HepG2 (cell line): Measurements from ENCODE around the gene PCAT6. TPM values are rescaled to one million over a fixed set of nuclear protein-coding genes. Genes with fewer than 3 reads are reported as not detected.

ENCODE experiments used
- ARNTL ChIP-seq: sonication (generic); formaldehyde crosslinking; IDR thresholded peaks from 2 replicates; pipeline ENCODE4 v1.4.0; 2020; ENCODE audit warnings: mild to moderate bottlenecking, missing genetic modification reagents
- FOXM1 ChIP-seq: sonication (generic); formaldehyde crosslinking; IDR thresholded peaks from 2 replicates; pipeline ENCODE4 v1.5.0; 2020; ENCODE audit warnings: missing genetic modification reagents
- GMEB2 ChIP-seq: IDR thresholded peaks from 2 replicates; pipeline ENCODE4 v1.6.1; 2016; ENCODE audit warnings: missing biosample characterization, missing genetic modification reagents, low read depth
- GPN1 ChIP-seq: sonication (generic); formaldehyde crosslinking; IDR thresholded peaks from 2 replicates; pipeline ENCODE4 v1.5.1; 2020; ENCODE audit warnings: missing genetic modification reagents, borderline replicate concordance
- HOXA7 ChIP-seq: sonication (generic); formaldehyde crosslinking; IDR thresholded peaks from 2 replicates; pipeline ENCODE4 v1.8.1; 2022; ENCODE audit warnings: mild to moderate bottlenecking, missing genetic modification reagents, moderate library complexity
- PAXIP1 ChIP-seq: sonication (generic); formaldehyde crosslinking; conservative IDR thresholded peaks from 2 replicates; pipeline ENCODE4 v1.4.0; 2020; ENCODE audit warnings: mild to moderate bottlenecking, missing genetic modification reagents, moderate library complexity
- PHF8 ChIP-seq: sonication (generic); formaldehyde crosslinking; IDR thresholded peaks from 2 replicates; pipeline ENCODE4 v1.5.0; 2020; ENCODE audit warnings: missing genetic modification reagents
- RFX5 ChIP-seq: IDR thresholded peaks from 2 replicates; pipeline ENCODE4 v1.6.1; 2011; ENCODE audit warnings: low read depth, low read length, improper control_type of control experiment
- SRSF1 ChIP-seq: fragments of 200-400 bp; formaldehyde crosslinking; optimal IDR thresholded peaks from 2 replicates; pipeline ENCODE3; 2017; ENCODE audit warnings: mild to moderate bottlenecking, low read depth, low read length, moderate library complexity
- TAF15 ChIP-seq: fragments of 200-400 bp; formaldehyde crosslinking; IDR thresholded peaks from one replicate; pipeline ENCODE4 v1.6.1; 2018; ENCODE audit warnings: mild to moderate bottlenecking, low read depth, low read length; ENCODE audit not compliant: poor library complexity, severe bottlenecking
- TMF1 ChIP-seq: sonication (generic); formaldehyde crosslinking; IDR thresholded peaks from 2 replicates; pipeline ENCODE4 v1.8.1; 2022; ENCODE audit warnings: low read depth, missing genetic modification reagents
- ZBTB42 ChIP-seq: sonication (generic); formaldehyde crosslinking; IDR thresholded peaks from 2 replicates; pipeline ENCODE4 v1.5.0; 2020; ENCODE audit warnings: mild to moderate bottlenecking, missing genetic modification reagents
- ZNF292 ChIP-seq: sonication (generic); formaldehyde crosslinking; IDR thresholded peaks from 2 replicates; pipeline ENCODE4 v1.8.1; 2022; ENCODE audit warnings: mild to moderate bottlenecking, low read depth, missing genetic modification reagents, borderline replicate concordance
- ZNF296 ChIP-seq: sonication (generic); formaldehyde crosslinking; conservative IDR thresholded peaks from 2 replicates; pipeline ENCODE4 v1.5.0; 2020; ENCODE audit warnings: mild to moderate bottlenecking, missing genetic modification reagents
- ZNF382 ChIP-seq: sonication (generic); formaldehyde crosslinking; IDR thresholded peaks from 2 replicates; pipeline ENCODE4 v1.5.0; 2020; ENCODE audit warnings: missing genetic modification reagents, mild to moderate bottlenecking, borderline replicate concordance
- ZNF687 ChIP-seq: sonication (generic); formaldehyde crosslinking; IDR thresholded peaks from 2 replicates; pipeline ENCODE4 v1.5.1; 2020; ENCODE audit warnings: mild to moderate bottlenecking, missing genetic modification reagents, moderate library complexity
- ZNF704 ChIP-seq: sonication (generic); formaldehyde crosslinking; IDR thresholded peaks from 2 replicates; pipeline ENCODE4 v1.8.1; 2023; ENCODE audit warnings: mild to moderate bottlenecking, inconsistent platforms, moderate library complexity, missing genetic modification reagents, borderline replicate concordance
- ZNF841 ChIP-seq: sonication (generic); formaldehyde crosslinking; IDR thresholded peaks from 2 replicates; pipeline ENCODE4 v1.8.1; 2023; ENCODE audit warnings: missing genetic modification reagents, borderline replicate concordance
- polyA plus RNA-seq, 8 experiments: library from polyadenylated mRNA; depleted of rRNA in 3 of 8; stranded (reverse) in 7 of 8; unstranded in 1 of 8; fragments of >200 nt; fragmentation: Illumina TruSeq in 4 of 8; extraction: Trizol in 4 of 8; gene quantifications; 2 replicates each; pipeline versions ENCODE4 v1.2.1 to v1.2.3, GENCODE V29; 2011 to 2016; ENCODE audit warnings: low read depth in 4 of 8, missing spikeins in 1 of 8, mixed read lengths in 1 of 8; ENCODE audit not compliant: insufficient read depth in 1 of 8
- total RNA-seq, 5 experiments: library from RNA; depleted of rRNA; stranded (reverse); fragments of >200 nt; fragmentation: Illumina TruSeq; extraction: Trizol; gene quantifications; 2 replicates each; pipeline ENCODE4 v1.2.3, GENCODE V29; 2016; ENCODE audit warnings: low read depth in 1 of 5

The PCAT6 gene
- total and polyA plus RNA-seq, 2 of the 13 experiments (the other 11 are each of a cell fraction or from before 2014, with no cell fraction given) = 0.60 to 4.4 TPM

- TF ChIP-seq PAXIP1 (CRISPR knock-in tag) (peak; percentile 38; the same call in 1 of the 2 replicates), ZNF841 (CRISPR knock-in tag) (peak; percentile 68; the same call in 1 of the 2 replicates), ZBTB42 (CRISPR knock-in tag) (0 out of 2 replicates have a peak, but pooled peaks have one; percentile 77), HOXA7 (CRISPR knock-in tag) (no peak), TAF15 (no peak), PHF8 (CRISPR knock-in tag) (peak; percentile 80), RFX5 (no peak), ZNF296 (CRISPR knock-in tag) (0 out of 2 replicates have a peak, but pooled peaks have one; percentile 33), GPN1 (CRISPR knock-in tag) (0 out of 2 replicates have a peak, but pooled peaks have one; percentile 24), ZNF382 (CRISPR knock-in tag) (no peak), TMF1 (CRISPR knock-in tag) (0 out of 2 replicates have a peak, but pooled peaks have one; percentile 42), ZNF687 (CRISPR knock-in tag) (peak; percentile 80), SRSF1 (no peak), ARNTL (CRISPR knock-in tag) (peak; percentile 24; the same call in 1 of the 2 replicates), ZNF704 (CRISPR knock-in tag) (no peak), FOXM1 (CRISPR knock-in tag) (no peak), GMEB2 (peak; percentile 79), ZNF292 (no peak)
These were observed 2.6 kb upstream of the PCAT6 start, which contains the start of gene KDM5B (continued) for GRCh38 chr1:202807926-202808757.
